ENCODE measurements around the gene CCM2L.
"Not testable (repeated sequence)": the region's sequence is repeated elsewhere in the genome, so short reads cannot be mapped to it uniquely, and the experiment has no call there.

The CCM2L gene

DNA sequence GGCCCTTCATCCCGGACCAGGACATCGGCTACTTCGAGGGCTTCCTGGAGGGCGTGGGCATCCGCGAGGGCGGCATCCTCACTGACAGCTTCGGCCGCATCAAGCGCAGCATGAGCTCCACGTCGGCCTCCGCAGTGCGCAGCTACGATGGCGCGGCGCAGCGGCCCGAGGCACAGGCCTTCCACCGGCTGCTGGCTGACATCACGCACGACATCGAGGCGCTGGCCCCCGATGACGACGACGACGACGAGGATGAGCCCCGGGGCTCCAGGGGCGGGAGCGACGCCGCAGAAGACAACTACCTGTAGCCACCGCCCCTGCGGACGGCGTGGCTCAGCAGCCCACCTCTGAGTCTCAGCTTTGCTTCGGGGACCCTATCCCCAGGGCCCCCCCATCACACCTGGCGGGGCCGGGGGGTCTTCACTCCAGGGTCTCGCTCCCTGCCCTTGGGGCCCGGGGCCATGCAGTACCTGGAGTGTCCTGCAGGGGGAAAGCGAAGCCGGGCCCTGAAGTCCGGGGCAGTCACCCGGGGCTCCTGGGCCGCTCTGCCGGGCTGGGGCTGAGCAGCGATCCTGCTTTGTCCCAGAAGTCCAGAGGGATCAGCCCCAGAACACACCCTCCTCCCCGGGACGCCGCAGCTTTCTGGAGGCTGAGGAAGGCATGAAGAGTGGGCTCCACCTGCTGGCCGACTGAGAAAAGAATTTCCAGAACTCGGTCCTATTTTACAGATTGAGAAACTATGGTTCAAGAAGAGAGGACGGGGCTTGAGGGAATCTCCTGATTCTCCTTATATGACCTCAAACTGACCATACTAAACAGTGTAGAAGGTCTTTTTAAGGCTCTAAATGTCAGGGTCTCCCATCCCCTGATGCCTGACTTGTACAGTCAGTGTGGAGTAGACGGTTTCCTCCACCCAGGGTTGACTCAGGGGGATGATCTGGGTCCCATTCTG lies 21.0 kb downstream of the CCM2L start:
- DNase-seq, result peak; percentile 52

DNA sequence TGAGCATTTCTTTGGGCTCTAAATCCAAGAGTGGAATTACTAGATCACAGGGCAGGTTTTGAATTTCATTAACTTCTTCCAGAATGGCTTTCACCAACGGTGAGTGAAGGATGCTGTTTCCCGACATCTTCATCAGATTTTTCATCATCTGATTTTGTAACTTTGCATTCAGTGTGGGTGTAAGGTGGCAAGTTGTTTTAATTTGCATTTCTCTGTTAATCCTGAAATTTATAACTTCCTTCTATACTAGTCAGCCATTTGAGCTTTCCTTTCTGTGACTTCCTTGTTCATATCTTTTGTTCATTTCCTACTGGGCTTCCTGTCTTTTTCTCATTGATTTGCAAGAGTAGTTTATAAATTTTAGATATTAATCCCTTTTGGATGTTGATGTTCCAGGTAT lies 23.1 kb downstream of the CCM2L start:
- no peak for DNase-seq

DNA sequence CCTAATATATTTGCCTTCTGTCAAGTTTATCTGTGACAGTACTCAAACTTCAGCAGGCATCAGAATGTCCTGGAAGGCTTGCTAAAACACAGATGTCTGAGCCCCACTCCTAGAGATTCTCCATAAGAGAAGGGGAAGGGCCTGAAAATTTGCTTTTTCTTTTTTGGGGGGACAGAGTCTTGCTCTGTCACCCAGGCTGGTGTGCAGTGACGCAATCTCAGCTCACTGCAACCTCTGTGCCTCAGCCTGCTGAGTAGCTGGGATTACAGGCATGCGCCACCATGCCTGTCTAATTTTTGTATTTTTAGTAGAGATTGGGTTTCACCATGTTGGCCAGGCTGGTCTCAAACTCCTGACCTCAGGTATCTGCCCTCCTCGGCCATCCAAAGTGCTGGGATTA lies 23.5 kb downstream of the CCM2L start:
- DNase-seq, result not testable (repeated sequence)

DNA sequence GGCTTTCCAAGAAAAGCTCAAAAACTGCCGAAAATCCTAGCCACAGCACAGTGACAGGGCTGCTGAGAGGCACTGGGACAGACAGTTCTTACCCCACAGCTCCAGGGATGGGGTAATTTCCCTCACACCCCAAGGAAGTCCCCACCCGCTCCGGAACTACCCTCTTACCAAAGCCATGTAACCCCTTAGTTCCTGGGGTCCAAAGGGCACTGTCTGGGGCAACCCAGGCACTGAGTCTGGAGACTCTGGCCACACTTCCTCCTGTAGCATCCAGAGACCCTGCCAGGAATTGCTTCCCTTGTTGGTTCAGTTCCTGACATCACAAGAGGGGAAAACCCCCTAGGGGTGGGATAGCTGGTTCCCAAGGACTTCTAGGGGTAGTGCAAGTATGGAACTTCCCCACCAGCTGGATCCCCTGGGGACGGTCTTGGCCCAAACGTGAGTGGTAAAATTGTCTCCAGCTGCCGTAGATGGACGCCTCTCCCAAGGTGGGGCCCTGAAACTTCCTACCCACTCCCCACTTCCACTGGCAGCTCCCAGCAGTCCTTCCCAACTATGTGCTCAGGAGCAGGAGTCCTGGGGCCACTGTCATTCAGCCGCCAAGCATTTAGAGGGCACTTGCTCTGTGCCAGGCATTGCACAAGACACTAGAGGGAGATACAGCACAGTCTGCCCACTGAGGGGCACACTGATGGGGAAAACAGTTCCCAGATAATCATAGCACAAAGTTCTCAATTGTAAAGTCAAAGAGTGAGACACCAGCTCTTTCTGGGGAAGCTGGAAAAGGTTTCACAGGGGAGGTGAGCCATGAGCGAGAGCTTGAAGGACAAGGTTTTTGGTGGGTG lies 24.6 kb downstream of the CCM2L start:
- no peak for DNase-seq

DNA sequence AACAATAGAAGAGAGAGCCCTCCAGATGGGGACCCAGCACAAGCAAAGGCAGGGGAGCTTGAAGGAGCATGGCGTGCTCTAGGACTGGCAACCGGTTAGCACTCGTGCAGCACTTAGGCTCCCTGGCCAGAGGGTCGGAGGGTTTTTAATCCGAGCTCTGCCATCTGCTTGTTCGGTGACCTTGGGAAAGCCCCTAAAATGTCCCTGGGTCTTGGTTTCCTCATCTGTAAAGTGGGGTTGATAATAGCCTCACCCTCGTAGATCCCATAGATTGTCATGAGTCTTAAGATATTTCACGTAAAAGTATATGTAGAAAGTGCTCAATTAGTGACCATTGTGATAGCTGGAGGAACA lies 25.2 kb downstream of the CCM2L start:
- no peak for DNase-seq

DNA sequence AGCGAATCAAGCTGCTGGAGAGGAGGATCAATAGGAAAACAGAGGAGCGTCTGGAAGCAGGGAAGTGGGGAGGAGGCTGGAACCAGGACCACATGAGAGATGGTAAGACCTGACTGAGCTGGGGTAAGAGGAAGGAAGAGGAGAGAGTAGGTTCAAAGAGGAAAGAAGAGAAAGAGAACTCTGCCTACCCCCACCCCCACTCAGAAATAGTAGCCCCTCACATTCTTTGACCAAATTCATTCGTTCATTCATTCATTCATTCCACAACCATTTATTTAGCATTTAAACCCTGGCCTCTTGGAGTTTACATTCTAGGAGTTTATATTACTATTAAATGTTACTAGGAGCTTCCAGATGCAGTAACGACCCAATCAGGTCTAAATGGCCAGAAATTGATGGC lies 26.0 kb downstream of the CCM2L start:
- DNase-seq, result no peak

DNA sequence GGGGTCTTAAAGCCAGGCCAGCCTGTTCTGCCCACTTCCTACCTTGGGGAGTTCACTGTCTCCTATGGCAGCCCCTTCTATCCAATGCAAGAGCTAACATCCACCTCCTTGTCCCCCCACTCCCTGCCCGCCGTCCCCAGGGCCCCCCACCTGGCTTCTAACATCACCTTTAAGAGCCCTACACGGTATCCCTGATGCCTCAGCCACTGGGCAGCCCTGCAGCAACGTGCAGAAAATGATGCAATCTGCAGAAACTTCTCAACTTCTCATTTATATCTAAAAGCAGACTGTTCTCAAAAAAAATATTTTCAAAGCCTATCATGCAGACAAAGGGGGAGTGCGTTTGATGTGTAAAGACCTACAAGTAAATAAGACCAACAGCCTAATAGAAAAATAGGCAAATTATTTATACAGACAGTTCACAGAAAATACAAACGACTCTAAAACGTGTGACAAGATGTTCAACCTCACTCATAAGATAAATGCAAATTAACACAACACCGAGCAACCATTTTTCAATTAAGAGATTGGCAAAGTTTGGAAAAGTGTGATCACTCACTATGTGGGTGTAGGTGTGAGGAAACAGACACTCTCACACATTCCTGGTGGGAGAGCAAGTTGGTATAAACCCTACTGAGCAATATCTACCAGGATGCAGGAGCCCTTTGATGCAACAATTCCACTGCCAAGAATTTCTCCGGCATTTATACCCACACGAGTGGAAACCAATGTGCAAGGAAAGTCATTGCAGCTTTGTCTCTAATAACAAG lies 26.7 kb downstream of the CCM2L start:
- DNase-seq, result no peak

DNA sequence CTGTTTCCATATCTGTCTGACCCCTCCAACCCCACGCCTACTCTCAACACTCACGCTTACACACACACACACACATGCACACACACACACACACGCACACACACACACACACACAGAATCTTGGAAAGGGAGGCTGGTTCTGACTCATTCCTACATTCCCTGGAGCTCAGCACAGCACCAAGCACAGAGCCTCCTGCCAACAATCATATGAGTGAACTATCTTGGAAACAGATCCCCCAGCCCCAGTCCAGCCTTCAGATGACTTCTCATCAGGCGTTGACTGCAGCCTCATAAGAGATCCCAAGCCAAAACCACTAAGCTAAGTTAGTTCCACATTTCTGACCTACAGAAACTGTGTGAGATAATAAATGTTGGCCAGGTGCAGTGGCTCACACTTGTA lies 27.7 kb downstream of the CCM2L start:
- no peak for DNase-seq

DNA sequence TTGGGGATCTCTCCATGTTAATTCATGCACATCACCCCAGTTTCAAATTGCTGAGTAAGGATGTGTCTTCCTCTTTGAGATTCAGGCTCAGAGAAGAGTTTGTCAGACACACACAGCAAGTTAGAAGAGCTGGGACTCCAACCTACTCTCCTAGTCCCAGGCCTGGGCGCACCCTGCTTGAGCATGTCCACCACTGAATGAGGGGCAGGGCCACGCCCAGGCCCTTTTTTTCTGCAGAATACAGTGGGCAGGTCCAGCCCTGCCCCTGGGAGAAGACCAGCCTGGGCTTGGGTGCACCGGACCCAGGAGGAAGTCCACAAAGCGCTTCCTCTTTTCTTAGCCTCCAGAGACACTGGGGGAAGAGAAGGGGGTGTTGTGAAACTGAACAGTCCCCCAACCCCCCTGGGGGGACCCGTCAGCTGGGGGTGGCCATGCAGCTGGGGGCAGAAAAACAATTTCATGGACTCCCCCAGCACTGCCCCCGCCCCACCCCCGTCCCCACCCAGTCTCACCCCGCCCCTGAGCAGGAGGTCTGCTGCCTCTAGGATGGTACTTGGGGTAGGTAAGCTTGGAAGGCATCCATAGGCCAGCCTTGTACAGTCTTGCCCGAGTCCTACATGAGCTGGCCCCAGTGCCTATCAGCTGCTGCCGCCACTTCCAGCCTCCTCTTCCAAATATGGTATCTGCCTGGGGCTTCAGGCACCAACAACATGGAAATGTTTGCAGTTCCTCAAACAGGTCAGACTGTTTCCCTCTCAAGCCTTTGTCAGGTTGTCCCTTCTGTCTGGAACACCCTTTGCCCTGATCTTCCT lies 30.1 kb downstream of the CCM2L start:
- peak; percentile 51 for DNase-seq

DNA sequence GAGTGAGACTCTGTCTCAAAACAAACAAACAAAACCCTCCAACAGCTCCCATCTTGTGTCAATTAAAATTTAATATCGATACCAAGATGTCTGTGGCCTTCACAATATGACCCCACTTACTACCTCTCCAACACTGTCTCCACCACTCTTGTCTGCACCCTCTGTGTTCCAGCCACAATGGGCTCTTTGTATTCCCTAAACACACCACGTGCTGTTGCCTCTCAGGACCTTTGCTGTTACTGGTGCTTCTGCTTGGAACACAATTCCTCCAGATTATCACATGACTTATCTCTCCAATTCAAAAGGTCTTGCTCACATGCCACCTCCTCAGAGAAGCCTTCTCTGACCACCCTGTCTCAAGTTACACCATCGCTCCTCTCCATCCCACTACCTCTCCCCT lies 35.8 kb downstream of the CCM2L start:
- no peak for DNase-seq

DNA sequence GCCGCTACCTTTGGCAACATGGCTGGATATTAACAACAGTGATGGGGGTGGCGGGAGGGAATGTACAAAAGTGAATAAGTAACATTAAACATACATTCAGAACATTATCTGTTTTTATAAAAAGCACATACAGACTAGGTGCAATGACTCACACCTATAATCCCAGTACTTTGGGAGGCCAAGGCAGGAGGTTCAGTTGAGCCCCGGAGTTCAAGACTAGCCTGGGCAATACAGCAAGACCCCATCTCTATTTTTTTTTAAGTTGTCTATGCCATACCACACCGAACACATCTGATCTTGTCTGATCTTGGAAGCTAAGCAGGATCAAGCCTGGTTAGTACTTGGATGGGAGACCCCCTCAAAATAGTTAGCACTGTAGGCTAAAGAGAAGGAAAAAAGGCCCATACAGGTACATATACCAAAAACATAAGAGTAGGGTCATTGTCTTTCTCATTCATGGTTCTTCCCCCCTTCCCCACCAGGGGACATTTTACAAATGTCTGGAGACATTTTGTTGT lies 40.1 kb downstream of the CCM2L start:
- no peak for DNase-seq

DNA sequence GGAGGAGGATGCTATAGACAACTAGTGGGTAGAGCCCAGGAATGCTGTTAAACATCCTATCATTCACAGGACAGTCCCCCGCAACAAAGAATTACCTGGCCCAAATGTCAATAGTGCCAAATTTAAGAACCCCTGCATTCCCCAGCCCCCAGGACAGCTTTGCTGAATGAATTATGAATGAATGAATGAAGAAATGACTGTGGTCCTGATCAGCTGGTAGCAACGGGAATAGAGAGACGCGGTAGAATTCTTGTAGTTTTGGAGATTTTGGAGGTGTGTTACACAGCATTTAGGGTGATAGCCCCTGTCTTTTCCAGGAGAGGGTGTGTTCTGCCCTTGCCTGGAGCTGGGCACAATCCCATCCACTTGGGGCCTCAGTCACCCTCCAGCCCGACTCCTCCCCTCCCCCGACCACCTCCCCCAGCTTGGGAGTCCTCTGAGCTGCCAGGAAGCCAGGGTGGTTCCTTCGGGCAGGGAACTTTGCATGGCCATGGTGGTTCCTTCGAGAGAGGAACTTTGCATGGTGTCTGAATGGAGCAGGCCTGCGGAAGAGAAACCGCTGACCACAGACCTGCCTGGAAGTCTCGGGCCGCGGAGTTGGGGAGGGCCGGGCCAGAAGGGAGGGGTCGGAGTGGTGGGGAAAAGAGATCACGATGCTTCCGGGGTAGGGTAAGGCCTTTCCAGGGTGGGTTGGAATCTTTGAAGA lies 40.8 kb downstream of the CCM2L start:
- DNase-seq, result no peak

DNA sequence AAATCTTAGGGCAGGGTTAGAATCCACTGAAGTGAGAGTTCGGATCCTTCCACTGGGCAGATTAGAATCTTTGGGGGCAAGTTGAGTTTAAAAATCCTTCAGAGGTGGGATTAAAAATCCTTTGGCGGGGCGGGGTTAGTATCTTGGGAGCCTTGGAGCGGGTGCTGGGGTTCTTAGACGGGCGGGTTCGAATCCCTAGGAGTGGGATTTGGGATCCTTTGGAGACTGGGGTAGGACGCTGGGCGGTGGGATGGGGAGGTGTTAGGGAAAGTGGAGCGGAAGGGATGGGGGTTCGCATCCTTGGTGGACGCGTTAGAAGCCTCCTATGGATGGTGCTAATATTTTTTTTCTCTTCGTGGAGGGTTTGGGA lies 41.5 kb downstream of the CCM2L start:
- DNase-seq, result no peak

DNA sequence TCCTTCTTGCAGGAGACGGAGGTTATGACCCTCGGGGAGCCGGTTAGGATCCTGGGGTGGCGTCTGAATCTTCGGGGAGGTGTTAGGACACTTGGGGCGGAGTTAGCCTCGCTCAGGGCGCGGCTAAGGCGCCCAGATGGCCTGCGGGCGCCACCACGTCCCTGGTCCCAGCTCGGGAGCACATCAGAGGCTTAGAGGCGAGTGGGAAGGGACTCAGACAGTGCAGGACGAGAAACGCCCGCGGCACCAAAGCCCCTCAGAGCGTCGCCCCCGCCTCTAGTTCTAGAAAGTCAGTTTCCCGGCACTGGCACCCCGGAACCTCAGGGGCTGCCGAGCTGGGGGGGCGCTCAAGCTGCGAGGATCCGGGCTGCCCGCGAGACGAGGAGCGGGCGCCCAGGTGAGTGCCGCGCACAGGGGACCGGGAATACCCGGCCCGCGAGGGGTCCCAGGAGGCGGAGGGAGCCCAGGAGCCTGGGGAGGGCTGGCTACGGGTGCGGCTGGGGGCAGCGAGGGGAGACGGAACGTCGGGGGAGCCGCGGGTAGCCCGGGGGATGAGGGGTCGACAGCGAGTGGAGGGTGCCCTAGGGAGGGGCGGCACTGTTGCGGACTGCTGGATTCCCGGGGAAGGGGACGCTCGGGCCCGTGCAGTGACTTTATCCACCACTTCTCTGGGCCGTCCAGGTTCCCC lies 42.0 kb downstream of the CCM2L start, which contains the start of gene HCK:
TSS of gene HCK (plus strand) at position 153 of the 688 bp plus-strand sequence.
- DNase-seq, result no peak

DNA sequence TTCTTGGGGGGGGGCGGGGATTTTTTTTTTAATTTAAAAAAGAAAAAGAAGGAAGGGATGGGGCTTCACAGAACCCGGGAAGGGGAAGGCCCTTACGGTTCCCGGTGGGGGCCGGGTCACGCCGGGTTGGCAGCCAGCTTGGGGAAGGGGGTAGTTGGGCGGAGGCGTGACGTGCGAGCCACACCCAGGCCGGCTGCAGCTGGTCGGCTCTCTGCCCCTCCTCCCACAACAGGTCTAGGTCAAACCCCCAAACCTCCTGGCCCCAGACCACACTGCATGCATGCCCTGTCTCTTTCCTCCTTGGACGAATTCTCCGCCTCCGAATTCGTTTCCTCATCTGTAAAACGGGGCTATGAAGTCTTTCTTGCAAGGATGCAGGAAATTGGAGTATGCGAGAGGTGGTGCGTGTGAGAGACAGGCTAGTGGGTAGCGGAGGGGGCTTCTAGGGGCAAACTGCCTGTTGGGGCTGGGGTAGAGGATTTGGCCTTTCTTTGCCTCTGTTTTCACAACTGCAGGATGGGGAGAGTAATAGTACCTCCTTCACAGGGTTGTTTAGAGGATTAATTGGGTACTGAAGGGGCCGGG lies 42.6 kb downstream of the CCM2L start:
- no peak for DNase-seq

DNA sequence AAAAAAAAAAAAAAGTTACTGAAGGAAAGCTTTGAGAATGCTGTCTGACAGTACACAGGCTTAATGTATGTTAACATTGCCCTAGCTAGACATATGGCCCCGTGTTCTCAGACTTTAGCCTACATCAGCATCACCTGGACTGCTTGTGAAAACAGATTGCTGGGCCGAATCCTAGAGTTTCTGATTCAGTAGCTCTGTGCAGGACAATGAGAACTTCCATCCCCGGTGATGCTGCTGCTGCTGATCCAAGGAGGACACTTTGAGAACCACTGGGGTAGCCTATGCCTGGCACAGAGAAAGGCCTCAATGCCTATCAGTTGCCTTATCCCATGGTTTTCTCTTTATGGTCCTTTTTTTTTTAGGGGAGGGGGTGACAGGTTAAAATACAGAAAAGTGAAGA lies 43.4 kb downstream of the CCM2L start:
- no peak for DNase-seq

DNA sequence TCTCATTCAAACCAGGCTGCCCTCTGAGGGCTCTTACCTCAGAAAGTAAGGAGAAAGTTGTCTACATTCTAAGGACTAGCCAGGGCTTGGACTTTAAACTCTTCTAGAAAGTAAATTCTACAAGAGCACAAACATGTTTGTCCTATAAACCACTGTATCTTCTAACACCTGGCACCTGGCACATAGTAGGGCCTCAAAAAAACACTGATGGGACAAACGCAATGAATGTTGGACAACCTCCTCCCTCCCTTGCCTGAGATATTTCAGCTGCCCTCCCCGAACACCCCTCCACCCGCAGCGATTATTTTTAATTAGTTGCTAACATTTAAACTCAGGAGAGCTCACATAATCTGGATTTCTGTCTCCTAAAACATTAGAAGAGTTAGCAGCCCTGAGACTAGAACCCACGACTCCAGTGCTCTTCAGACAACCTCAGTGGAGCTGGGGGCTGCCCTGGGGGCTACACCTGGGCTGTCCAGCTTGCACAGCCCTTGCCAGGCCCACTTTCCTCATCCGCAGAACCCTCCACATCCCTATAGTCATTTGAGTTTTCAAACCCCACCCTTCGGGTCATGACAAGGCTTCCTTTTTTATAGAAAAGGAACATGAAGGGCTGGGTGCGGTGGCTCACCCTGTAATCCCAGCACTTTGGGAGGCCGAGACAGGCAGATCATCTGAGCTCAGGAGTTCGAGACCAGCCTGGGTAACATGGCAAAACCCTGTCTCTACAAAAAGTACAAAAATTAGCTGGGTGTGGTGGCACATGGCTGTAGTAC lies 46.7 kb downstream of the CCM2L start:
- no peak for DNase-seq

DNA sequence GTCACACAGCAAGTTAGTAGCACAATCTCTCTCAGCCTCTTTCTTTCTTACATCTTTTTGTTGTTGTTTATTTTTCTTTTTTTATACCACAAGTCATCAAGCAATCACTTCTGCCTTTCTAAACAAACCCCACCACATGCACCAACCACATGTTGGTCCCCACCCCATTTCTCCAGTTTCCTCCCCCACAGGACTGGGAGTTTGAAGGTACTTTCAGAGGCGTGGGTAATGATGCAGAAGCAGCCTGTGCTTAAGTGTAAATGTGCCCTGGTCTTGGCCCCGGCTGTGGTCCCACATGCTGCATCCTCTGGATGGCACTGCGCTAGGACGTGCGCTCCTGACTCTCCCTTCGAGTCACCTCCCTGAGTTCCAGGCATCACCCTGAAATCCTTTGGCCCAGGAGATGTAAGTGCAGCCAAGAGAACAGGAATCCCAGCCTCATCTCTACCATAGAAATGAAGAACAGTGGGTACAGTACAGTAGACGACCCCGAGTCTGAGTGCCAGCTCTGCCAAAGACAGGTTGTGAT lies 47.5 kb downstream of the CCM2L start:
- DNase-seq, result no peak

DNA sequence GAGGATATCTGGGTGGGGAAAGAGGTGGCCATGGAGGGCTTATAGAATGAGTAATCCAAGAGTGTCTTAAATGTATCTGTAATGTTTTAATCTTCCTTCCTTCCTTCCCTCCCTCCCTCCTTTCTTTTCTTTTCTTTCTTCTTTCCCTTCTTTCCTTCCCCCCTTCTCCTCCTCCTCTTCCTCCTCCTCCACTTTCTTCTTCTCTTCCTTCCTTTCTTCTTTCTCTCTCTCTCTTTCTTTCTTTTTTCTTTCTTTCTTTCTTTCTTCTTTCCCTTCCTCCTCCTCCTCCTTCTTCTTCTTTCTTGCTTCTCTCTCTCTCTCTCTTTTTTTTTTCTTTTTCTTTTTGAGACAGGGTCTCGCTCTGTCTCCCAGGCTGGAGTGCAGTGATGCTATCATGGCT lies 49.0 kb downstream of the CCM2L start:
- no peak for DNase-seq

All from DMS153 (cell line).